GM10248 (cell line): ENCODE results near the gene SUSD4.
"Not testable (repeated sequence)": the region's sequence is repeated elsewhere in the genome, so short reads cannot be mapped to it uniquely, and the experiment has no call there.

Experiments used
- CTCF ChIA-PET: fragments of 300-600 bp; sonication (Branson Sonifier 250); formaldehyde crosslinking; extraction: SDS; loops from one replicate; lab custom pipeline; 2021; ENCODE audit warnings: antibody characterized with exemption; lab: Yijun Ruan, JAX
- POLR2A ChIA-PET: fragments of 350-650 bp; sonication (Branson Sonifier 250); formaldehyde crosslinking; extraction: SDS; loops from one replicate; lab custom pipeline; 2020; ENCODE audit warnings: antibody characterized with exemption; lab: Yijun Ruan, JAX
- DNase-seq: peaks from one replicate; pipeline ENCODE4 v3.0.0; 2012; ENCODE audit errors: extremely low spot score
- CTCF ChIP-seq: IDR thresholded peaks from 2 replicates; pipeline ENCODE4 v1.5.1; 2012; ENCODE audit warnings: mild to moderate bottlenecking, low read depth; ENCODE audit errors: extremely low read depth, missing control alignments, control extremely low read depth

SUSD4 gene

GRCh38 chr1:223285452-223285851 is 78.5 kb downstream of the SUSD4 start:
- no peak for DNase-seq
- POLR2A ChIA-PET = no interaction called here
- no peak for TF ChIP-seq CTCF
- CTCF ChIA-PET = no interaction called here

DNA sequence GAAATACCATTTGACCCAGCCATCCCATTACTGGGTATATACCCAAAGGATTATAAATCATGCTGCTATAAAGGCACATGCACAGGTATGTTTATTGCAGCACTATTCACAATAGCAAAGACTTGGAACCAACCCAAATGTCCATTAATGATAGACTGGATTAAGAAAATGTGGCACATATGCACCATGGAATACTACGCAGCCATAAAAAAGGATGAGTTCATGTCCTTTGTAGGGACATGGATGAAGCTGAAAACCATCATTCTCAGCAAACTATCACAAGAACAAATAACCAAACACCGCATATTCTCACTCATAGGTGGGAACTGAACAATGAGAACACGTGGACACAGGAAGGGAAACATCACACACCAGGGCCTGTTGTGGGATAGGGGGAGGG is 80.3 kb downstream of the SUSD4 start:
- CTCF ChIA-PET, POLR2A ChIA-PET: not testable (repeated sequence)

DNA sequence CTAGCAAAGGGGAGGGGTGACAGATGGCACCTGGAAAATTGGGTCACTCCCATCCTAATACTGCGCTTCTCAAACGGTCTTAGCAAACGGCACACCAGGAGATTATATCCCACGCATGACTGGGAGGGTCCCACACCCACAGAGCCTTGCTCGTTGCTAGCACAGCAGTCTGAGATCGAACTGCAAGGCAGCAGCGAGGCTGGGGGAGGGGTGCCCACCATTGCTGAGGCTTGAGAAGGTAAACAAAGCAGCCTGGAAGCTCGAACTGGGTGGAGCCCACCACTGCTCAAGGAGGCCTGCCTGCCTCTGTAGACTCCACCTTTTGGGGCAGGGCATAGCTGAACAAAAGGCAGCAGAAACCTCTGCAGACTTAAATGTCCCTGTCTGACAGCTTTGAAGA is 85.7 kb downstream of the SUSD4 start:
- DNase-seq, CTCF ChIA-PET, POLR2A ChIA-PET: not testable (repeated sequence)

More for the DNA sequence above, 80.3 kb downstream of the SUSD4 start:
- DNase-seq = not testable (repeated sequence)

DNA sequence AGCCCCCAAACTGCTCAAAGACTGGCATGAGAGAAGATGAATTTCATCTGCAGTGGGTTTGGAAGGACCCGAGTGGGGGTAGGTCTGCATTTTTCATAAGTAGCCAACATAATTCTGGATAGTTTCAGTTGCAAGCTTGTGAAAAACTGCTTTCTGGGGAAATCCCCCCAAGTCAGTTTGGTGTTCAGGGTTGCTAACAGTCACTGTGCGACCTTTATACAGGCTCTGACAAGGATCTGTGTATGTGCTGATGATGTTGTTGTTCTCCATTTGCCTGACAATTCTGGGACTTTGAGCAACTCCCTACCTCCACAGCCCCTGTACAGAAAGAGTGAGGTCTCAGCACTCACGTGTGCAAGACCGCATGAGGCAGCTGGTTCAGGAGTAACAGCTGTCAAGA is 87.9 kb downstream of the SUSD4 start:
- CTCF ChIA-PET = no interaction called here
- POLR2A ChIA-PET = no interaction called here
- no peak for DNase-seq
- TF ChIP-seq CTCF = no peak

DNA sequence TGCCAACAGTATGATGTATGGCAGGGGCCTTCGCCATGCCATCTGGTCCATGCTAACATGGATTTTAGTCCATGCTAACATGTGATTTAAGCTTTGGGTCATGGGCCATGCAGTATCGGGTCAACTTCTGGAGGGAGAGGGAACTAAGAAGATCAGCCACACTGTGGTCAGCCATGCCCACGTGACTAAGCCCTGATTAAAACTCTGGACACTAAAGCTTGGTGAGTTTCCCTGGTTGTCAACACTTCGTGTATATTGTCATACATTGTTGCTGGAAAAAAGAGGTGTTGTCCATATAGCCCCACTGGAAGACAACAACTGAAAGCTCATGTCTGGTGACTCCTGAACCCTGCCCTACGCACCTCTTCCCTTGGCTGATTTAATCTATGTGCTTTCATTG is 90.5 kb downstream of the SUSD4 start:
- CTCF ChIA-PET = interaction anchor here (1.0 to 1.9 kb wide), 2 partner anchors 9 to 18 kb away, joined by 3 to 5 read pairs; no protein-coding TSS in a partner anchor
- no peak for TF ChIP-seq CTCF
- POLR2A ChIA-PET = no interaction called here
- DNase-seq = no peak

- no peak for TF ChIP-seq CTCF
- CTCF ChIA-PET = no interaction called here
- DNase-seq = no peak
- POLR2A ChIA-PET = no interaction called here
These were observed 92.7 kb downstream of the SUSD4 start for GRCh38 chr1:223271085-223271781.

- DNase-seq = no peak
- no peak for TF ChIP-seq CTCF
- POLR2A ChIA-PET = no interaction called here
- CTCF ChIA-PET = no interaction called here
These were observed 93.8 kb downstream of the SUSD4 start for GRCh38 chr1:223270155-223270554.

DNA sequence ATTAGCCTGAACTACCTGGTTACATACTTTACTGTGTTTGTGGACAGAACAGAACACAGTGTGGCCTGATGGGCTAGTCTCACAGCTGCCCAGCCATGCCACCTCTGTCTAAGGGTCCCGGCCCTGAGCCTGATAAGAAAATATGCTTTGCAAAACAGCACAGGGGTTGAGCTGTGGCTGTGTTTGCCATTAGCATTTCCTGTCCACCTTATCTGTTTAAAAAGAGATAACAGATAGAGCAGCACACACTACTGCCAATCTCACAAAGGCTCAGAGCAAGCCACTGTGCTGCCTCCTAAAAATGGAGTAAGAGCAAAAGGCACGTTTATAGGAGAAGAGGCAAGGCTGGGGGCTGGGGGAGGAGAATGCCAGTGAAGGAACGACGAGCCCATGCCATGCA is 95.0 kb downstream of the SUSD4 start:
- POLR2A ChIA-PET = no interaction called here
- TF ChIP-seq CTCF = no peak

More for the DNA sequence above, 95.0 kb downstream of the SUSD4 start:
- CTCF ChIA-PET = no interaction called here
- DNase-seq = no peak
